ENCODE results near the gene GALM. TPM values are rescaled to one million over a fixed set of nuclear protein-coding genes. Genes with fewer than 3 reads are reported as not detected.
"Not testable (repeated sequence)": the region's sequence is repeated elsewhere in the genome, so short reads cannot be mapped to it uniquely, and the experiment has no call there.

The GALM gene
- total and polyA plus RNA-seq, 4 experiments from 2014 or later = 35.5 to 60.4 (median 43.5) TPM

GRCh38 chr2:38704664-38705063 is 38.8 kb downstream of the GALM start:
- peaks cover 54 to 80% (median 67%) of the 10 kb centered on the region in 4 donors for H3K4me1 Mint-ChIP-seq
- no peak for DNase-seq
- H3K36me3 Mint-ChIP-seq = peaks cover 26 to 47% of the 10 kb centered on the region in 2 donors

GRCh38 chr2:38706846-38707345 is 41.0 kb downstream of the GALM start:
- Histone ChIP-seq H3K36me3 (ENCODE audit: insufficient read depth, low read length) (peaks cover 5% of the 10 kb centered on the region), H3K27me3 (ENCODE audit: insufficient read depth, low read length) (no peaks in the 10 kb centered on the region), H3K9me3 (ENCODE audit: control insufficient read depth in 1 of 2, low read length in 2 of 2) (no peaks in the 10 kb centered on the region), H3K27ac (ENCODE audit: low read depth, low read length) (no peak overlapping the region), H3K4me3 (ENCODE audit: low read length in 2 of 2) (no peak overlapping the region), H3K4me1 (ENCODE audit: insufficient read depth, low read length) (peaks cover 83% of the 10 kb centered on the region)
- Mint-ChIP-seq H3K27me3 (no peaks in the 10 kb centered on the region), H3K9me3 (peaks cover 0 to 4% (median 0%) of the 10 kb centered on the region in 8 donors), H3K4me3 (peak overlapping the region in 6 of 8 donors; percentile 17 to 59 (median 34)), H3K27ac (peak overlapping the region; percentile 74 to 89 (median 83)), H3K36me3 (peaks cover 23 to 41% of the 10 kb centered on the region in 2 donors), H3K4me1 (peaks cover 56 to 80% (median 68%) of the 10 kb centered on the region in 4 donors)
- DNase-seq = no peak
- ChIA-PET POLR2A (ENCODE audit: partially characterized antibody) (interaction anchor here (1.5 to 5.7 kb wide), 6 partner anchors 8 to 105 kb away, joined by 5 to 46 read pairs (median 28); partner anchors contain the start of genes GALM, HNRNPLL and SRSF7), CTCF (ENCODE audit: partially characterized antibody) (interaction anchor here (1.1 to 3.3 kb wide), 3 partner anchors 18 to 126 kb away, joined by 3 to 13 read pairs (median 3); no protein-coding TSS in a partner anchor)
- intact Hi-C loops (cut with micrococcal nuclease) = no loop called here

More at GRCh38 chr2:38704664-38705063, 38.8 kb downstream of the GALM start:
- no peaks in the 10 kb centered on the region for H3K36me3 ChIP-seq (ENCODE audit: insufficient read depth, low read length)
- H3K27me3 Mint-ChIP-seq = no peaks in the 10 kb centered on the region
- no peak overlapping the region for H3K4me3 ChIP-seq (ENCODE audit: low read length in 2 of 2)
- H3K4me1 ChIP-seq (ENCODE audit: insufficient read depth, low read length) = peaks cover 84% of the 10 kb centered on the region
- peaks cover 0 to 7% (median 0%) of the 10 kb centered on the region in 8 donors for H3K9me3 Mint-ChIP-seq
- POLR2A ChIA-PET (ENCODE audit: partially characterized antibody) = interaction anchor here (1.0 to 2.0 kb wide), 10 partner anchors 9 to 101 kb away, joined by 3 to 7 read pairs (median 4); partner anchors contain the start of gene SRSF7
- peak overlapping the region in 2 of 8 donors; percentile 14 to 17 for H3K4me3 Mint-ChIP-seq
- no peak overlapping the region for H3K27ac ChIP-seq (ENCODE audit: low read depth, low read length)
- intact Hi-C loops (cut with micrococcal nuclease) = no loop called here
- peak overlapping the region in 5 of 7 donors; percentile 8 to 63 (median 37) for H3K27ac Mint-ChIP-seq
- CTCF ChIA-PET (ENCODE audit: partially characterized antibody) = interaction anchor here (1.0 to 2.5 kb wide), 11 partner anchors 8 to 150 kb away, joined by 3 to 12 read pairs (median 4); no protein-coding TSS in a partner anchor
- H3K27me3 ChIP-seq (ENCODE audit: insufficient read depth, low read length) = no peaks in the 10 kb centered on the region
- no peaks in the 10 kb centered on the region for H3K9me3 ChIP-seq (ENCODE audit: control insufficient read depth in 1 of 2, low read length in 2 of 2)

- intact Hi-C loops (cut with micrococcal nuclease) = loop anchor here (2.0 kb wide), 1 partner anchor 16 kb away; no protein-coding TSS in a partner anchor
- H3K27ac ChIP-seq (ENCODE audit: low read depth, low read length) = peak overlapping the region; percentile 46
These were observed 42.6 kb downstream of the GALM start for GRCh38 chr2:38708491-38708890.

GRCh38 chr2:38708900-38709566 is 43.1 kb downstream of the GALM start:
- H3K36me3 Mint-ChIP-seq = peaks cover 29 to 47% of the 10 kb centered on the region in 2 donors
- POLR2A ChIA-PET (ENCODE audit: partially characterized antibody) = interaction anchor here (0.7 to 5.7 kb wide), 16 partner anchors 10 to 412 kb away, joined by 3 to 46 read pairs (median 9); partner anchors contain the start of genes GALM, HNRNPLL, SOS1 and SRSF7
- Histone ChIP-seq H3K9me3 (ENCODE audit: control insufficient read depth in 1 of 2, low read length in 2 of 2) (no peaks in the 10 kb centered on the region), H3K27me3 (ENCODE audit: insufficient read depth, low read length) (no peaks in the 10 kb centered on the region), H3K36me3 (ENCODE audit: insufficient read depth, low read length) (peaks cover 5% of the 10 kb centered on the region), H3K4me3 (ENCODE audit: low read length in 2 of 2) (peak overlapping the region in 1 of 2 donors; percentile 5), H3K27ac (ENCODE audit: low read depth, low read length) (peak overlapping the region; percentile 46), H3K4me1 (ENCODE audit: insufficient read depth, low read length) (peaks cover 84% of the 10 kb centered on the region)
- peaks cover 0 to 4% (median 0%) of the 10 kb centered on the region in 8 donors for H3K9me3 Mint-ChIP-seq
- H3K27me3 Mint-ChIP-seq = no peaks in the 10 kb centered on the region
- CTCF ChIA-PET (ENCODE audit: partially characterized antibody) = interaction anchor here (0.7 to 3.5 kb wide), 20 partner anchors 9 to 129 kb away, joined by 3 to 19 read pairs (median 4); no protein-coding TSS in a partner anchor
- H3K4me3 Mint-ChIP-seq = peak overlapping the region; percentile 33 to 90 (median 80)
- peaks cover 57 to 84% (median 70%) of the 10 kb centered on the region in 4 donors for H3K4me1 Mint-ChIP-seq
- no peak for DNase-seq
- peak overlapping the region; percentile 92 to 98 (median 96) for H3K27ac Mint-ChIP-seq
- intact Hi-C loops (cut with micrococcal nuclease) = loop anchor here (1.0 to 2.0 kb wide), 5 partner anchors 12 to 106 kb away; no protein-coding TSS in a partner anchor

More at GRCh38 chr2:38708491-38708890, 42.6 kb downstream of the GALM start:
- H3K27me3 ChIP-seq (ENCODE audit: insufficient read depth, low read length); H3K9me3 ChIP-seq (ENCODE audit: control insufficient read depth in 1 of 2, low read length in 2 of 2); H3K36me3 ChIP-seq (ENCODE audit: insufficient read depth, low read length); H3K4me3 ChIP-seq (ENCODE audit: low read length in 2 of 2); H3K27me3 Mint-ChIP-seq; H3K9me3 Mint-ChIP-seq: not testable (repeated sequence)
- DNase-seq = peak in 2 of 5 donors; percentile 18 to 33
- H3K27ac Mint-ChIP-seq = peak overlapping the region; percentile 92 to 98 (median 96)
- peak overlapping the region; percentile 1 to 90 (median 80) for H3K4me3 Mint-ChIP-seq
- ChIA-PET POLR2A (ENCODE audit: partially characterized antibody) (interaction anchor here (0.7 to 5.7 kb wide), 13 partner anchors 10 to 127 kb away, joined by 3 to 46 read pairs (median 7); partner anchors contain the start of genes GALM, HNRNPLL and SRSF7), CTCF (ENCODE audit: partially characterized antibody) (interaction anchor here (0.8 to 3.5 kb wide), 19 partner anchors 9 to 129 kb away, joined by 3 to 19 read pairs (median 5); no protein-coding TSS in a partner anchor)
- H3K36me3 Mint-ChIP-seq = peaks cover 30 to 46% of the 10 kb centered on the region in 2 donors
- H3K4me1 ChIP-seq (ENCODE audit: insufficient read depth, low read length) = peaks cover 84% of the 10 kb centered on the region
- H3K4me1 Mint-ChIP-seq = peaks cover 56 to 82% (median 69%) of the 10 kb centered on the region in 4 donors

- Mint-ChIP-seq H3K9me3 (peaks cover 0 to 4% (median 0%) of the 10 kb centered on the region in 8 donors), H3K36me3 (peaks cover 33 to 49% of the 10 kb centered on the region in 2 donors), H3K27ac (peak overlapping the region; percentile 92 to 98 (median 96)), H3K27me3 (no peaks in the 10 kb centered on the region), H3K4me1 (peaks cover 58 to 88% (median 74%) of the 10 kb centered on the region in 4 donors), H3K4me3 (peak overlapping the region; percentile 33 to 90 (median 80))
- peak; percentile 81 to 87 (median 84) for DNase-seq
- Histone ChIP-seq H3K27ac (ENCODE audit: low read depth, low read length) (peak overlapping the region; percentile 46), H3K27me3 (ENCODE audit: insufficient read depth, low read length) (no peaks in the 10 kb centered on the region), H3K36me3 (ENCODE audit: insufficient read depth, low read length) (peaks cover 5% of the 10 kb centered on the region), H3K4me1 (ENCODE audit: insufficient read depth, low read length) (peaks cover 84% of the 10 kb centered on the region), H3K4me3 (ENCODE audit: low read length in 2 of 2) (peak overlapping the region in 1 of 2 donors; percentile 13), H3K9me3 (ENCODE audit: control insufficient read depth in 1 of 2, low read length in 2 of 2) (no peaks in the 10 kb centered on the region)
- intact Hi-C loops (cut with micrococcal nuclease) = loop anchor here (1.0 to 2.0 kb wide), 5 partner anchors 12 to 106 kb away; no protein-coding TSS in a partner anchor
- CTCF ChIA-PET (ENCODE audit: partially characterized antibody) = interaction anchor here (0.7 to 3.5 kb wide), 14 partner anchors 8 to 128 kb away, joined by 3 to 19 read pairs (median 8); no protein-coding TSS in a partner anchor
- POLR2A ChIA-PET (ENCODE audit: partially characterized antibody) = interaction anchor here (0.7 to 5.7 kb wide), 15 partner anchors 11 to 411 kb away, joined by 3 to 46 read pairs (median 11); partner anchors contain the start of genes GALM, HNRNPLL, SOS1 and SRSF7
These were observed 43.8 kb downstream of the GALM start for GRCh38 chr2:38709567-38710194.

GRCh38 chr2:38711558-38711957 is 45.6 kb downstream of the GALM start:
- H3K4me1 ChIP-seq (ENCODE audit: insufficient read depth, low read length) = peaks cover 84% of the 10 kb centered on the region

More at GRCh38 chr2:38711558-38711957, 45.6 kb downstream of the GALM start:
- Histone ChIP-seq H3K9me3 (ENCODE audit: control insufficient read depth in 1 of 2, low read length in 2 of 2) (no peaks in the 10 kb centered on the region), H3K27ac (ENCODE audit: low read depth, low read length) (peak overlapping the region; percentile 12), H3K36me3 (ENCODE audit: insufficient read depth, low read length) (peaks cover 5% of the 10 kb centered on the region), H3K27me3 (ENCODE audit: insufficient read depth, low read length) (no peaks in the 10 kb centered on the region), H3K4me3 (ENCODE audit: low read length in 2 of 2) (no peak overlapping the region)
- Mint-ChIP-seq H3K36me3 (peaks cover 36 to 55% of the 10 kb centered on the region in 2 donors), H3K4me3 (peak overlapping the region in 5 of 8 donors; percentile 0 to 53 (median 12)), H3K9me3 (peaks cover 0 to 4% (median 0%) of the 10 kb centered on the region in 8 donors), H3K27me3 (no peaks in the 10 kb centered on the region), H3K27ac (peak overlapping the region; percentile 33 to 96 (median 75)), H3K4me1 (peaks cover 63 to 95% (median 79%) of the 10 kb centered on the region in 4 donors)
- intact Hi-C loops (cut with micrococcal nuclease) = no loop called here
- POLR2A ChIA-PET (ENCODE audit: partially characterized antibody) = no interaction called here
- no peak for DNase-seq
- CTCF ChIA-PET (ENCODE audit: partially characterized antibody) = interaction anchor here (3.5 kb wide), 1 partner anchor 130 kb away, joined by 17 read pairs; no protein-coding TSS in a partner anchor
